HG03108 (cell line): ENCODE results near the gene MUC21.
"Not testable (repeated sequence)": the region's sequence is repeated elsewhere in the genome, so short reads cannot be mapped to it uniquely, and the experiment has no call there.

ENCODE experiments used
- ATAC-seq: cut with Tn5 transposase; IDR thresholded peaks from one replicate; pipeline ENCODE4 v1.9.1; 2021; ENCODE audit warnings: moderate library complexity; ENCODE audit not compliant: unreplicated experiment

Gene MUC21

DNA sequence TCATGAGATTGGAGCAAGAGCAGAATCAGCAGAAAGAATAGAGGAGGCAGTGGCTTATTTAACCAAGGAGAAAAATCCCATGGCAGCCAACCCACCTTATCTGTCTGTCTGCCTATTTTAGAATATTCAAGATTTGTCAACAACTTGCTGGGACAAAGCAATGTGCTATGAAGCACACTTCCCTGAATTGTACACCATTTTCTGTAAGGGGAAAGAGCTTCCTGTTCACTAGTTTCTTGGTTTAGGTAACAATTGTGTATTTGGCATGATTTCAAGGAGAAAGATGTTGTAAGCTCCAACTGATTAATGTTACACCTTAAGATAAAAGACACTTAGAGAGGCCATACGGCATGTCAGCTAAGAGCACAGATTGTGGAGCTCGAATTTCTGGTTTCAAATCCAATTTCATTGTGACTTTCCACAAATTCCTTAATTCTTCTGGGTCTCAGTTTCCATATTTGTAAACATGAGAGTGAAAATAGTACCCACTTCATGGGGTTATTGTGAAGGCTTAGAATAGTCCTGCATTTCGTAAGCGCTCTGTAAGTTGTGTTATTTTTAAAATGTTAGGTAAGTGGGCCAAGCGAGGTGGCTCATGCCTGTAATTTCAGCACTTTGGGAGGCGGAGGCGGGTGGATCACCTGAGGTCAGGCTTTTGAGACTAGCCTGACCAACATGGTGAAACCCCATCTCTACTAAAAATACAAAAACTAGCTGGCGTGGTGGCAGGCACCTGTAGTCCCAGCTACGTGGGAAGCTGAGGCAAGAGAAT is 21.9 kb downstream of the MUC21 start:
- no peak for ATAC-seq

GRCh38 chr6:31007694-31008093 is 24.2 kb downstream of the MUC21 start:
- no peak for ATAC-seq

- ATAC-seq = no peak
Observed at GRCh38 chr6:31008165-31008564, 24.6 kb downstream of the MUC21 start.

- no peak for ATAC-seq
Observed at GRCh38 chr6:31009731-31010130, 26.2 kb downstream of the MUC21 start.

GRCh38 chr6:31010393-31011060 is 27.0 kb downstream of the MUC21 start, which contains the start of gene MUC22:
Gene MUC22 (plus strand): TSS chr6:31010474. CDS start chr6:31010707, 233 bp downstream.
- ATAC-seq = no peak

- ATAC-seq = no peak
Observed at GRCh38 chr6:31011153-31011552, 27.6 kb downstream of the MUC21 start.

DNA sequence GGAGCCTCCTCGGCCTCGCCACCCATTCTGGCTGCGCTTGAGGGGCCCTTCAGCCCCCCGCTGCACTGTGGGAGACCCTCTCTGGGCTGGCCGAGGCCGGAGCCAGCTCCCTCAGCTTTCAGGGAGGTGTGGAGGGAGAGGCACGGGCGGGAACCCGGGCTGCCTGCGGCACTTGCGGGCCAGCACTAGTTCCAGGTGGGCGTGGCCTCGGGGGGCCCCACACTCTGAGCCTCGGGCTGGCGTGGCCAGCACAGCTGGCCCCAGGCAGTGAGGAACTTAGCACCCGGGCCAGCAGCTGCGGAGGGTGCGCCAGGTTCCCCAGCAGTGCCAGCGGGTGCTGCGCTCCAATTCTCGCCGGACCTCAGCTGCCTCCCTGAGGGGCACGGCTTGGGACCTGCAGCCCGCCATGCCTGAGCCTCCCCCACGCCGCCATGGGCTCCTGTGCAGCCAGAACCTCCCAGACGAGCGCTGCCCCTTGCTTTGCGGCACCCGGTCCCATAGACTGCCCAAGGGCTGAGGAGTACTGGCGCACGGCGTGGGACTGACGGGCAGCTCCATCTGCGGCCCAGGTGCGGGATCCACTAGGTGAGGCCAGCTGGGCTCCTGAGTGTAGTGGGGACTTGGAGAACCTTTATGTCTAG is 33.3 kb downstream of the MUC21 start:
- no peak for ATAC-seq

DNA sequence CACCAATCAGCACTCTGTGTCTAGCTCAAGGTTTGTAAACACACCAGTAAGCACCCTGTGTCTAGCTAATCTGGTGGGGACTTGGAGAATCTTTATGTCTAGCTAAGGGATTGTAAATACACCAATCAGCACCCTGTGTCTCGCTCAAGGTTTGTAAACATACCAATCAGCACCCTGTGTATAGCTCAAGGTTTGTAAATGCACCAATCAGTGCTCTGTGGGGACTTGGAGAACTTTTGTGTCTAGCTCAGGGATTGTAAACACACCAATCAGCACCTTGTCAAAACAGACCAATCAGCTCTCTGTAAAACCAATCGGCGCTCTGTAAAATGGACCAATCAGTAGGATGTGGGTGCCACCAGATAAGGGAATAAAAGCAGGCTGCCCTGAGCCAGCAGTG is 33.9 kb downstream of the MUC21 start:
- ATAC-seq = not testable (repeated sequence)

DNA sequence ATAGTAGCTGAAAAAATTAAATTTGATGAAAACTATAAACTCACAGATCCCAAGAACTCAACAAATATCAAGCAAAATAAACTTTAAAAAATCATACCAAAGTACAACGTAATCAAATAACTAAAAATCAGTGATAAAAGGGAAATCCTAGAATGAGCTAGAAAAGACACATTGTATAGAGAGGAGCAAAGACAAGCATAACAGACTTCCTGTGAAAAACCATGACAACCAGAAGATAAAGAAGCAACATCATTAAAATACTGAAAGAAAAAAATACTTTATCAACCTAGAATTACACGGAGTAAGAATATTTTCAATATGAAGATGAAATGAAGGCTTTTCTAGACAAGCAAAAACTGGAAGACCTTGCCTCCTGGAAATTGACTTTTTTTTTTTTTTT is 36.5 kb downstream of the MUC21 start:
- ATAC-seq = no peak

DNA sequence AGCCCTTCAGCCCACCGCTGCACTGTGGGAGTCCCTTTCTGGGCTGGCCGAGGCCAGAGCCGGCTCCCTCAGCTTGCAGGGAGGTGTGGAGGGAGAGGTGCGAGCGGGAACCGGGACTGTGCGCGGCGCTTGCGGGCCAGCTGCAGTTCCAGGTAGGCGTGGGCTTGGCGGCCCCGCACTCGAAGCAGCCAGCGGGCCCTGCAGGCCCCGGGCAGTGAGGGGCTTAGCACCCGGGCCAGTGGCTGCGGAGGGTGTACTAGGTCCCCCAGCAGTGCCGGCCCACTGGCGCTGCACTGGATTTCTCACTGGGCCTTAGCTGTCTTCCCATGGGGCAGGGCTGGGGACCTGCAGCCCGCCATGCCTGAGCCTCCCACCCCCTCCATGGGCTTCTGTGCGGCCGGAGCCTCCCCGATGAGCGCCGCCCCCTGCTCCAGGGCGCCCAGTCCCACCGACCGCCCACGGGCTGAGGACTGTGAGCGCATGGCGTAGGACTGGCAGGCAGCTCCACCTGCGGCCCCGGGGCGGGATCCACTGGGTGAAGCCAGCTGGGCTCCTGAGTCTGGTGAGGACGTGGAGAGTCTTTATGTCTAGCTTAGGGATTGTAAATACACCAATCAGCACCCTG is 37.2 kb downstream of the MUC21 start:
- ATAC-seq = not testable (repeated sequence)

DNA sequence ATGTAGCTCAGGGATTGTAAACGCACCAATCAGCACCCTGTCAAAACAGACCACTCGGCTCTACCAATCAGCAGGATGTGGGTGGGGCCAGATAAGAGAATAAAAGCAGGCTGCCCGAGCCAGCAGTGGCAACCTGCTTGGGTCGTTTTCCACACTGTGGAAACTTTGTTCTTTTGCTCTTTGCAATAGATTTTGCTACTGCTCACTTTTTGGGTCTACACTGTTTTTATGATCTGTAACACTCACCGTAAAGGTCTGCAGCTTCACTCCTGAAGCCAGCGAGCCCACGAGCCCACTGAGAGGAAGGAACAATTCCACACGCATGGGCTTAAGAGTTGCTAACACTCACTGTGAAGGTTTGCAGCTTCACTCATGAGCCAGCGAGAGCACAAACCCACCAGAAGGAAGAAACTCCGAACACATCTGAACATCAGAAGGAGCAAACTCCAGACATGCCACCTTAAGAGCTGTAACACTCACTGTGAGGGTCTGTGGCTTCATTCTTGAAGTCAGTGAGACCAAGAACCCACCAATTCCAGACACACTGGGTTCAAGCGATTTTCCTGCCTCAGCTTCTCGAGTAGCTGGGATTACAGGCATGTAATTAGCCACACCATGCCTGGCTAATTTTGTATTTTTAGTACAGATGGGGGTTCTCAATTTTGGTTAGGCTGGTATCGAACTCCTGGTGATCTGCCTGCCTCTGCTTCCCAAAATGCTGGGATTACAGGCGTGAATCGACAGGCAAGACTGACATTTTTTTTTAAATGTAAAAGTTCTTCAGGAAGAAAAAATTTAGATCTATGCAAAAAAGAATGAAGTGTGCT is 38.4 kb downstream of the MUC21 start:
- not testable (repeated sequence) for ATAC-seq

DNA sequence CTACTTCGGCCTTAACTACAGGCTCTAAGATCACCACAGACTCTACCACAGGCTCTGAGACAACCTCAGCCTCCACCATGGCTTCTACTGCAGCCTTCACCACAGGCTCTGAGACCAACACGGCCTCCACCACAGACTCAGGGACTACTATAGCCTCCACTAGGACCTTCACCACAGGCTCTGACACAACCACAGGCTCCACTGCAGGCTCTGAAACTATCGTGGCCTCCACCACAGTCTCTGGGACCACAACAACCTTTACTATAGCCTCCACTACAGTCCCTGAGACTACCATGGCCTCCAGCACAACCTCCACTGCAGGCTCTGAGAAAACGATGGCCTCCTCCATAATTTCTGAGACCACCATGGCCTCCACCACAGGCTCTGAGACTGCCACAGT is 42.1 kb downstream of the MUC21 start:
- no peak for ATAC-seq

- no peak for ATAC-seq
Observed at GRCh38 chr6:31031095-31031494, 47.6 kb downstream of the MUC21 start.

DNA sequence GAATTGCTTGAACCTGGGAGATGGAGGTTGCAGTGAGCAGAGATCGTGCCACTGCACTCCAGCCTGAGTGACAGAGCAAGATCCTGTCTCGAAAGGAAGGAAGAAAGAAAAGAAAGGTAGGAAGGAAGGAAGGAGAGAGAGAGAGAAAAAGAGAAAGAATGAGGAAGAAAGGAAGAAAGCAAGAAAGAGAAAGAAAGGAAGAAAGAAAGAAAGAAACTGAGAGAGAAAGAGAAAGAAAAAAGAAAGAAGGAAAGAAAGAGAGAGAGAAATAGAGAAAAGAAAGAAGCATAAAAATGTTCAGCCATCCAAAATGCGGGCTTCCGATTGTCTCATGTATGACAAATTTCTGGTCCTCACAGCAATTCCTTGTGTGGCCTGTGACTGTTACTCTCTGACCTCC is 49.6 kb downstream of the MUC21 start:
- ATAC-seq = no peak

- ATAC-seq = no peak
Observed at GRCh38 chr6:31035862-31036497, 52.5 kb downstream of the MUC21 start.

- no peak for ATAC-seq
Observed at GRCh38 chr6:31037169-31037568, 53.7 kb downstream of the MUC21 start.

DNA sequence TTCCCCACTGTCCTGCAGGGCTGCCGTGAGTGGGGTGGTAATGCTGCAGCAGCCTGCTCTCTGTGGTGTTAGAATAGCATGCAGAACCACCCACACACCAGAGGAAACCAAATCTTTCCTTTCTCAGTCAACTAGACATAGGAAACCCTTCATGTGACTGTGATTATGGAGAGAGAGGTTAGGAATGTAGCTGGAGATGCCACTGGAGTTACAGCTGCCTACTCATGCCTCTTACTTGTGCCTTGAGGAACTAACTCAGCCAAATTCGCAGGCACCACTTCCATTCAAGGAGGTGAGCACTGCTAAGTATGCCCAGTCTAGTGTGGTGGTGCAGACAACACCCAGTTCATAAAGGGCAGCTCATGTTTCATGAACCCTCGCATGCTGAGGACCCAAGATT is 54.2 kb downstream of the MUC21 start:
- no peak for ATAC-seq

- ATAC-seq = no peak
Observed at GRCh38 chr6:31038559-31038958, 55.0 kb downstream of the MUC21 start.
